Muscle of leg (tissue), 11 donors: ENCODE results near the gene MRPS11. TPM values are rescaled to one million over a fixed set of nuclear protein-coding genes. Genes with fewer than 3 reads are reported as not detected.
"Not testable (repeated sequence)": the region's sequence is repeated elsewhere in the genome, so short reads cannot be mapped to it uniquely, and the experiment has no call there.

Source experiments
- DNase-seq: peaks from one replicate; pipeline ENCODE4 v3.0.0; 2013
- H3K27ac ChIP-seq: one replicate; pipeline ENCODE4 v1.5.1; 2013; ENCODE audit warnings: mild to moderate bottlenecking, low read length, control low read depth
- H3K27me3 ChIP-seq: one replicate; pipeline ENCODE4 v1.6.1; 2013; ENCODE audit warnings: low read length; ENCODE audit not compliant: control insufficient read depth, insufficient read depth
- H3K36me3 ChIP-seq: one replicate; pipeline ENCODE4 v1.6.1; 2013; ENCODE audit warnings: low read length; ENCODE audit not compliant: control insufficient read depth, insufficient read depth
- H3K4me1 ChIP-seq: one replicate; pipeline ENCODE4 v1.6.1; 2013; ENCODE audit warnings: low read length; ENCODE audit not compliant: control insufficient read depth, insufficient read depth
- H3K4me3 ChIP-seq: one replicate; pipeline ENCODE4 v1.5.1; 2013; ENCODE audit warnings: low read length, control low read depth
- H3K9me3 ChIP-seq: replicated peaks from 2 replicates; pipeline ENCODE4 v1.6.1; 2013; ENCODE audit warnings: low read depth, low read length; ENCODE audit not compliant: control insufficient read depth
- WGBS: methylation state at CpG from one replicate; pipeline ENCODE4 v1.1.5; 2013; ENCODE audit warnings: missing lambda C conversion rate; ENCODE audit not compliant: insufficient coverage; 5-methylcytosine and 5-hydroxymethylcytosine counted together
- polyA plus RNA-seq, 8 donors: library from polyadenylated mRNA; unstranded; fragments of 120-200 nt; gene quantifications; one replicate each; pipeline versions ENCODE4 v1.2.1 to v1.2.3, GENCODE V29; 2013; ENCODE audit warnings: inconsistent platforms in 1 of 8, low replicate concordance in 1 of 8; ENCODE audit not compliant: insufficient read length in 8 of 8, insufficient read depth in 1 of 8
- total RNA-seq: library from RNA; stranded (reverse); fragments of 120-200 nt; gene quantifications from one replicate; pipeline ENCODE4 v1.2.4, GENCODE V29; 2013

The MRPS11 gene
- total and polyA plus RNA-seq, 9 donors, result 46.2 to 52.9 (median 48.5) TPM

- Histone ChIP-seq H3K4me3 (no peak overlapping the region), H3K36me3 (peaks cover 62% of the 10 kb centered on the region), H3K9me3 (no peaks in the 10 kb centered on the region), H3K27ac (no peak overlapping the region), H3K27me3 (no peaks in the 10 kb centered on the region), H3K4me1 (no peaks in the 10 kb centered on the region)
- no peak for DNase-seq
Observed at GRCh38 chr15:88506628-88507027, 39.1 kb downstream of the MRPS11 start.

GRCh38 chr15:88509321-88509720 lies 41.8 kb downstream of the MRPS11 start:
- Histone ChIP-seq H3K36me3 (peaks cover 55% of the 10 kb centered on the region), H3K9me3 (no peaks in the 10 kb centered on the region), H3K4me3 (no peak overlapping the region), H3K27ac (no peak overlapping the region), H3K27me3 (no peaks in the 10 kb centered on the region), H3K4me1 (no peaks in the 10 kb centered on the region)
- 90% methylated on average over 2 of the region's 4 CpGs for WGBS
- no peak for DNase-seq

- Histone ChIP-seq H3K9me3 (no peaks in the 10 kb centered on the region), H3K4me3 (no peak overlapping the region), H3K4me1 (no peaks in the 10 kb centered on the region), H3K36me3 (peaks cover 51% of the 10 kb centered on the region), H3K27ac (no peak overlapping the region), H3K27me3 (no peaks in the 10 kb centered on the region)
- no peak for DNase-seq
Observed at GRCh38 chr15:88509964-88510363, 42.5 kb downstream of the MRPS11 start.

GRCh38 chr15:88511161-88511560 lies 43.7 kb downstream of the MRPS11 start:
- 65% methylated on average over 2 of the region's 2 CpGs for WGBS
- no peak overlapping the region for H3K27ac ChIP-seq
- H3K4me3 ChIP-seq, result no peak overlapping the region
- peaks cover 45% of the 10 kb centered on the region for H3K36me3 ChIP-seq
- no peaks in the 10 kb centered on the region for H3K4me1 ChIP-seq
- no peaks in the 10 kb centered on the region for H3K27me3 ChIP-seq
- H3K9me3 ChIP-seq, result no peaks in the 10 kb centered on the region
- no peak for DNase-seq

- no peak for DNase-seq
- peaks cover 41% of the 10 kb centered on the region for H3K36me3 ChIP-seq
- no peak overlapping the region for H3K27ac ChIP-seq
- WGBS, result 88% methylated on average over 3 of the region's 3 CpGs
- no peaks in the 10 kb centered on the region for H3K9me3 ChIP-seq
- H3K4me3 ChIP-seq, result no peak overlapping the region
- H3K27me3 ChIP-seq, result no peaks in the 10 kb centered on the region
- no peaks in the 10 kb centered on the region for H3K4me1 ChIP-seq
Observed at GRCh38 chr15:88512078-88512477, 44.6 kb downstream of the MRPS11 start.

- H3K36me3 ChIP-seq, result peaks cover 37% of the 10 kb centered on the region
- WGBS, result 78% methylated on average over 3 of the region's 5 CpGs
Observed at GRCh38 chr15:88512601-88513000, 45.1 kb downstream of the MRPS11 start.

GRCh38 chr15:88513195-88513594 lies 45.7 kb downstream of the MRPS11 start:
- no peaks in the 10 kb centered on the region for H3K27me3 ChIP-seq
- H3K36me3 ChIP-seq, result peaks cover 34% of the 10 kb centered on the region
- H3K27ac ChIP-seq, result no peak overlapping the region
- DNase-seq, result no peak
- H3K4me1 ChIP-seq, result no peaks in the 10 kb centered on the region
- H3K4me3 ChIP-seq, result no peak overlapping the region
- H3K9me3 ChIP-seq, result no peaks in the 10 kb centered on the region
- WGBS, result no CpG with 5 or more reads among the region's 5 CpGs

More at GRCh38 chr15:88512601-88513000, 45.1 kb downstream of the MRPS11 start:
- no peak overlapping the region for H3K27ac ChIP-seq
- no peaks in the 10 kb centered on the region for H3K4me1 ChIP-seq
- no peaks in the 10 kb centered on the region for H3K27me3 ChIP-seq
- no peak overlapping the region for H3K4me3 ChIP-seq
- no peaks in the 10 kb centered on the region for H3K9me3 ChIP-seq
- DNase-seq, result no peak

GRCh38 chr15:88518903-88519302 lies 51.4 kb downstream of the MRPS11 start:
- DNase-seq, result no peak
- Histone ChIP-seq H3K27ac (no peak overlapping the region), H3K27me3 (no peaks in the 10 kb centered on the region), H3K9me3 (no peaks in the 10 kb centered on the region), H3K4me1 (no peaks in the 10 kb centered on the region), H3K4me3 (no peak overlapping the region), H3K36me3 (no peaks in the 10 kb centered on the region)
- 90% methylated on average over 3 of the region's 3 CpGs for WGBS

- not testable (repeated sequence) for H3K9me3 ChIP-seq, DNase-seq, H3K4me3 ChIP-seq, H3K27ac ChIP-seq, H3K4me1 ChIP-seq, H3K27me3 ChIP-seq
- 95% methylated on average over 22 of the region's 23 CpGs for WGBS
- peaks cover 11% of the 10 kb centered on the region for H3K36me3 ChIP-seq
Observed at GRCh38 chr15:88524094-88524493, 56.6 kb downstream of the MRPS11 start.

- Histone ChIP-seq H3K27ac (no peak overlapping the region), H3K27me3 (no peaks in the 10 kb centered on the region), H3K4me3 (no peak overlapping the region), H3K4me1 (no peaks in the 10 kb centered on the region), H3K36me3 (peaks cover 20% of the 10 kb centered on the region), H3K9me3 (no peaks in the 10 kb centered on the region)
- DNase-seq, result no peak
Observed at GRCh38 chr15:88525418-88525817, 57.9 kb downstream of the MRPS11 start.

- Histone ChIP-seq H3K36me3 (peaks cover 30% of the 10 kb centered on the region), H3K27ac (no peak overlapping the region), H3K4me3 (no peak overlapping the region), H3K9me3 (no peaks in the 10 kb centered on the region), H3K27me3 (no peaks in the 10 kb centered on the region), H3K4me1 (no peaks in the 10 kb centered on the region)
- DNase-seq, result no peak
Observed at GRCh38 chr15:88526247-88526879, 58.9 kb downstream of the MRPS11 start.
